GM20000 (cell line): ENCODE data around the gene MYCBP2.
"Not testable (repeated sequence)": the region's sequence is repeated elsewhere in the genome, so short reads cannot be mapped to it uniquely, and the experiment has no call there.

ENCODE experiments used
- DNase-seq: peaks from one replicate; pipeline ENCODE4 v3.0.0; 2012; ENCODE audit warnings: low spot score
- TF ChIP-seq, protein P1 (sequence below): IDR thresholded peaks from 2 replicates; pipeline ENCODE4 v1.5.1; 2012; ENCODE audit warnings: mild to moderate bottlenecking, control low read depth; ENCODE audit errors: extremely low read depth, missing control alignments

Gene MYCBP2

DNA sequence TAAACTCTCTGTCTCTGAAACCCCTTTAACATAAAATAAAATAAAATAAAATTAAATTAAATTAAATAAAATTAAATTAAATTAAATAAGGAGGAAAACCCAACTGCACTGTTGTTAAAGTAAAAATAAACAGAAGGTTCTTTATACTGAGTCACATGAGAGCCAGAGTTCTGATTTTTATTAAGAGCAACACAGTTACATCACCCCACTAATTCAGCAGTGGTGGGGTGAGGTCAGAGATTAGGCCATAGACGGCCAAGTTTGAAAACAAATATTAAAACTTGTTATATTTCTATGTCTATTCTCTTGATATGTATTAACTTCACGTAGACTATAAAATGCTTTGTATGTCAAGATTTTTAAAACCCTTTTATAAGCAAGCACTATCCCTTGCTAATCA is 59.5 kb downstream of the MYCBP2 start:
- TF ChIP-seq, protein P1, sequence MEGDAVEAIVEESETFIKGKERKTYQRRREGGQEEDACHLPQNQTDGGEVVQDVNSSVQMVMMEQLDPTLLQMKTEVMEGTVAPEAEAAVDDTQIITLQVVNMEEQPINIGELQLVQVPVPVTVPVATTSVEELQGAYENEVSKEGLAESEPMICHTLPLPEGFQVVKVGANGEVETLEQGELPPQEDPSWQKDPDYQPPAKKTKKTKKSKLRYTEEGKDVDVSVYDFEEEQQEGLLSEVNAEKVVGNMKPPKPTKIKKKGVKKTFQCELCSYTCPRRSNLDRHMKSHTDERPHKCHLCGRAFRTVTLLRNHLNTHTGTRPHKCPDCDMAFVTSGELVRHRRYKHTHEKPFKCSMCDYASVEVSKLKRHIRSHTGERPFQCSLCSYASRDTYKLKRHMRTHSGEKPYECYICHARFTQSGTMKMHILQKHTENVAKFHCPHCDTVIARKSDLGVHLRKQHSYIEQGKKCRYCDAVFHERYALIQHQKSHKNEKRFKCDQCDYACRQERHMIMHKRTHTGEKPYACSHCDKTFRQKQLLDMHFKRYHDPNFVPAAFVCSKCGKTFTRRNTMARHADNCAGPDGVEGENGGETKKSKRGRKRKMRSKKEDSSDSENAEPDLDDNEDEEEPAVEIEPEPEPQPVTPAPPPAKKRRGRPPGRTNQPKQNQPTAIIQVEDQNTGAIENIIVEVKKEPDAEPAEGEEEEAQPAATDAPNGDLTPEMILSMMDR, result no peak
- DNase-seq, result no peak

DNA sequence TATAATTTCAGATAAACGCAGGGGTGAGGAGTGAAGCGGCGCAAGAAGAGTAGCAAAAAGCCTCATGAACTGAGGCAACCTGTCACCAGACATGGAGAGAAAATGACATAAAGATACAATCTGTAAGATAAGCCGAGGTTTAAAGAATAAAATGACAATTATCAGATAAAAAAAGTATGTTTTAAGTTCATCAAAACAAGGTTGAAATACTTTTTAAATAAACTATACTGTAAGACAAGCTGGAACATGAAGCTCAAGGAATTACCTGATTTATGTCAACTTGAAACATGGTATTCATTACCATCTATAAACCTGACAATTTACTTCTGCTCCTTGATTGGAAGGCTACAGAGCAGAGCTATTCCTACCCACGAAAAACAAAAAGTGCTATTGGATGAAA is 61.6 kb downstream of the MYCBP2 start:
- TF ChIP-seq, protein P1, result no peak

DNA sequence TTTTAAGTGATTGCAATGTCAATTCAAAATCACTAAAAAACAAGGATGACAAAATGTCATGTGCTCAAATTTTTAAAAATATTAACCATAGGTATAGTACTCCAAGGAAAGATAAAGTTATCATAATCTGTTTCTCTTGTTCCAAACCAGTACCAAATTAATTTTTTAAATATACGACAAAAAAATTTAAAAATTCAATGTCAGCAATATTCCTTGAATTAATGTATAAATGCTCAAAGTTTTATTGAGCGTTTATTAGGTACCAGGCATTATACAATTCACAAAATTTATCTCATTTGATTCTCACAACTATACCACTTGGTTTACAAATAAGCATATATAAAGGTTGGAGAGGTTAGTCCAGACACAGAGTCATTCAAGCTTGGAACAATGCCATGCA is 64.7 kb downstream of the MYCBP2 start:
- TF ChIP-seq, protein P1, result no peak
- no peak for DNase-seq

More for the DNA sequence above, 61.6 kb downstream of the MYCBP2 start:
- DNase-seq, result no peak

DNA sequence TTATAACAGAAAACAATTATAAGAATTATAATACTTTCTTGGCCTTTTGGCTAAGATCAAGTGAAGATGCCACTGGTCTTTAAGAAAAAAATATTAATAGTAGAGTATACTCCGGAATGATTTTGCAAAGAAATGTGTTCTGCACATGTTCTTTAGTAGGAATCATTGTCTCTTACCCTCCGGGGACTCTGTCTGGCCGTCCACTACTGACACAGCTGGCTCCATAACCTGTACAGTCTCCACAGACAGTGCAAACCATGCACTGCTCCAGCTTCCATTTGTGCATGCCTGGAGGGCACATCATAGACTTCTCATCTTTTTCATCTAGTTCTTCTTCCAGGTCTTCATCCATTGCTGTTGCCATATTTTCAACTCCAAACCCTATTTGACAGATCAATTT is 75.9 kb downstream of the MYCBP2 start:
- DNase-seq, result no peak
- TF ChIP-seq, protein P1, result no peak

DNA sequence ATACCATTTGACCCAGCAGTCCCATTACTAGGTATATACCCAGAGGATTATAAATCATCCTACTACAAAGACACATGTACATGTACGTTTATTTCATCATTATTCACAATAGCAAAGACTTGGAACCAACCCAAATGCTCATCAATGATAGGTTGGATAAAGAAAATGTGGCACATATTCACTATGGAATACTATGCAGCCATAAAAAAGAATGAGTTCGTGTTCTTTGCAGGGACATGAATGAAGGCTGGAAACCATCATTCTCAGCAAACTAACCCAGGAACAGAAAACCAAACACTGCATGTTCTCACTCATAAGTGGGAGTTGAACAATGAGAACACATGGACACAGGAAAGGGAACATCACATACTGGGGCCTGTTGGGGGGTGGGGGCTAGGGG is 81.7 kb downstream of the MYCBP2 start:
- not testable (repeated sequence) for DNase-seq

DNA sequence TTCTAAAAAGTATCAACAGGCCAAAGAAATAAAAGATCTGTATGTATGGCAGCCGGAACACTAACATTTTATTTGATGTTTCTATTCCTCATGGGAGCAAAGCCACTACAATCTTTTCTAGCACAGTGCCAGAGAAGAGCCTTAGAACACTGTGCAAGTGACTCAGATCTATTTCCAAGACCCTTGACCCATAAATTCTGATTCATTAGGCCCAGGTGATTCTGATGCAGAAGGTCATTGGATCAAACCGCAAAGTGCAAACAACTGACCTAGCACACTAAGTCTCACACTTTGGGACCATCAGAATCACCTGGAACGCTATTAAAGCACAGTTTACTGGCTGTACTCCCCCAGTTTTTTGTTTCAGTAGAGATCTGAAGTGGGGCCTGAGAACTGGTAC is 87.6 kb downstream of the MYCBP2 start:
- TF ChIP-seq, protein P1, result no peak
- DNase-seq, result no peak

DNA sequence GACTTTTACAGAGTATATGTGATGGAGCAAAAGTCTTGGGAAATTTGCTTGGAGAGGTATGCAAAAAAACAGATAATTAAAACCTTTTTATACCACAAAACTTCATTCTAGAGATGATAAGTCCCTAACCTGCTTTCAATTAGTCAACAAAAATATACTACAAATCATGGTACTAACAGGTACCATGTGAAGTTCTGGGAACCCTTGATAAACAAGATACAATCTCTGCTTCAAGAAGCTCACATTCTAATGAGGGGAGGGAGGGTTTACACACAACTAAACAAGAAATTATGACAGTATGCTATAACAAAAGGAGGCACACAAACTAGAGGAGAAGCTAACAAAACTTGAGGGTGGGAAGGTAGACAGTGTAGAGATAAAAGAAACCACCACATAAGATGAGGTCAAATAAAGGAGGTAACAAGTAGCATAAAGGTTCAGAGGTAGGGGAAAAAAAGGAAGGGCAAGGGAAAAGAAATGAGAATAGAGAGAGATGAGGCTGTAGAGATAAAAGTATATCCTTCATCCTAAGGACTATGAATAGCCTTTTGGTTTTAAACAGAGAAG is 91.4 kb downstream of the MYCBP2 start:
- DNase-seq, result no peak
- TF ChIP-seq, protein P1, result no peak

DNA sequence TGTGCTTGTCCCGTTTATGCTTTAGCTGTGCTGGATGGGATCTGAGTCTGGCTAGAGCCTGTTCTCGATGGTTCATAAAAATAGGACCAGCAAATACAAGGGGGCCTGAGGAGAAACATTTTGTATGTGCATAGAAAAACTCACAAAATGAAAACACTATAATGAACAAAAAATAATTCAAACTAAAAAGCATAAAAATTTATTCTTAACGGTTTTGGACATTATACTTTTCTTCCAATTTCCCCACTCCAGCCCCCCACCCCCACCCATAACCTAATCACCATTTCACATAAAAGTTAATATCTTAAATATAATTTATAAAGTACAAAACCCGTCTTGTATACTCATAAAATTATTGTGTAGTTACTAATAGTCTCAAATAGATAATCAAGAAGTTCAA is 93.7 kb downstream of the MYCBP2 start:
- TF ChIP-seq, protein P1, result no peak
- DNase-seq, result no peak
